ENCODE measurements around the gene NETO2.
A peak's percentile ranks its signal among the peaks of the same experiment; 100 is the strongest.

The NETO2 gene

DNA sequence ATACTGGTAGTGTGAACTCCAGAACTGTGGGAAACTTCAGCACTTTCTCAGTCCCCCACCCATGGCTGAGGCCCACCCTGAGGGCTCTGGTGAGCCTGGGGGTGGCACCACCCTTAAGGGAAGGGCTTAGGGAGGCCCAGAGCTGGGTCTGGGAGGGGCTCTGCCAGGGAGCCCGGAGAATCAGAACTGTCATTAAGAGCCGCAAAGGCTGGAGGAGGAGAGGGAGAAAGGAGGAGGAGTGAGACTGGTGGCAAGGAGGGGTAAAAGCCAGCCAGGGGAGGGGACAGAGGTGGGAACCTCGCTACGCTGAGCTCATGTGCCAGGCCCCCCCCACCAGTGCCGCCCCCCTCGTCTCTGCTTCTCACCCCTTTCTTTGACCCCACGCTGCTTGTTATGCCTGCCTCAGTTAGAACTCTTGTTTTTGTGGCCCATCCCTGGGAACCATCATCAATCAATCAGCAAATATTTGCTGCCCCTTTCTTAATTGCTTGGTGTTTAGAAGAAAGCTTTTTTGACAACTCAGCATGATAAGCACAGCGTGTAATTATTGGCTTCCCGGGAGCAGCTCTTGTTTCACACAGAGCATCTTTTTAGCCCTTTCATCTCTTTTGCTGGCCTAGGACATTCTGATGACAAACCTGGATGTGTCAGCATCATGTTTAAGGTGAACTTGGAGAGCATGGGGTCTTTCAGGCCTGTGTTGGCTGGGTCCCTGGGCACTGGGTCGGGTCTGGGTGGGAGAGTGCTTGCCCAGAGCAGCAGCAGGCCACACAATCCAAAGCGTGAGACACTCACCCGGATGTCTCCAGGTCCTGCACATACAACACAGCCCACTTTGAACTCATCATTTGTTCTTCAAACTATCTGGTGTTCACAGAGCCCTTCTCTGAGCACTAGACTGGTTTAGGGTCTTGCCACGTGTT, 77.7 kb downstream of the NETO2 start:
- peaks cover 0 to 19% of the 10 kb centered on the region in 2 experiments for H3K27me3 ChIP-seq (ENCODE audit: control insufficient read depth in 1 of 2, insufficient read depth in 1 of 2, low read length in 2 of 2)
- no peak overlapping the region for H4K8ac ChIP-seq (ENCODE audit: low read length)
- H3K4me1 ChIP-seq (ENCODE audit: control insufficient read depth, insufficient read depth, low read depth, low read length): no peaks in the 10 kb centered on the region
- peak overlapping the region in 1 of 2 experiments; percentile 60 for H3K23ac ChIP-seq (ENCODE audit: low read length in 2 of 2)
- H3K4me3 ChIP-seq (ENCODE audit: insufficient read depth in 1 of 2, low read depth in 1 of 2, low read length in 2 of 2): no peak overlapping the region
- no peak overlapping the region for H3K27ac ChIP-seq (ENCODE audit: low read length, poor library complexity, severe bottlenecking)
- no peak overlapping the region for H3K9ac ChIP-seq (ENCODE audit: low read length)
- H4K91ac ChIP-seq (ENCODE audit: low read length): no peak overlapping the region
- H2AFZ ChIP-seq (ENCODE audit: low read depth, low read length): no peak overlapping the region
- no peak overlapping the region for H3K14ac ChIP-seq (ENCODE audit: low read length in 2 of 2)
- no peak overlapping the region for H3K4me2 ChIP-seq (ENCODE audit: low read length, poor library complexity, severe bottlenecking)
- no peaks in the 10 kb centered on the region for H3K79me1 ChIP-seq (replicated peaks; ENCODE audit: low read length, poor library complexity, severe bottlenecking)
- no peak overlapping the region for H2BK12ac ChIP-seq (ENCODE audit: low read length in 2 of 2)
- no peak overlapping the region for H3K18ac ChIP-seq (ENCODE audit: low read depth in 1 of 2, low read length in 2 of 2)
- H2AK5ac ChIP-seq (ENCODE audit: low read length, severe bottlenecking): no peak overlapping the region
- H3K4ac ChIP-seq (ENCODE audit: low read depth in 1 of 2, low read length in 2 of 2): no peak overlapping the region
- DNase-seq: no peak
- H2BK5ac ChIP-seq (ENCODE audit: low read depth, low read length, poor library complexity, severe bottlenecking): no peak overlapping the region
- no peaks in the 10 kb centered on the region for H3K36me3 ChIP-seq (ENCODE audit: control insufficient read depth in 1 of 2, insufficient read depth in 2 of 2, low read depth in 1 of 2, low read length in 2 of 2)
- H2BK15ac ChIP-seq (ENCODE audit: low read depth, poor library complexity, severe bottlenecking): no peak overlapping the region
- 45% methylated on average over 11 of the region's 13 CpGs for WGBS
- H2BK120ac ChIP-seq (ENCODE audit: low read depth, low read length): no peak overlapping the region
- H3K9me3 ChIP-seq (ENCODE audit: control insufficient read depth, low read length): no peaks in the 10 kb centered on the region

- WGBS: 97% methylated on average over 4 of the region's 4 CpGs
- Histone ChIP-seq H3K4me3 (ENCODE audit: insufficient read depth in 1 of 2, low read depth in 1 of 2, low read length in 2 of 2) (no peak overlapping the region), H2AK5ac (ENCODE audit: low read length, severe bottlenecking) (no peak overlapping the region), H2BK120ac (ENCODE audit: low read depth, low read length) (no peak overlapping the region), H4K8ac (ENCODE audit: low read length) (no peak overlapping the region), H3K4me1 (ENCODE audit: control insufficient read depth, insufficient read depth, low read depth, low read length) (no peaks in the 10 kb centered on the region), H3K27ac (ENCODE audit: low read length, poor library complexity, severe bottlenecking) (no peak overlapping the region), H4K91ac (ENCODE audit: low read length) (no peak overlapping the region), H3K27me3 (ENCODE audit: control insufficient read depth in 1 of 2, insufficient read depth in 1 of 2, low read length in 2 of 2) (peaks cover 0 to 20% of the 10 kb centered on the region in 2 experiments), H3K23ac (ENCODE audit: low read length in 2 of 2) (no peak overlapping the region), H2BK15ac (ENCODE audit: low read depth, poor library complexity, severe bottlenecking) (no peak overlapping the region), H3K9ac (ENCODE audit: low read length) (no peak overlapping the region), H3K79me1 (replicated peaks; ENCODE audit: low read length, poor library complexity, severe bottlenecking) (no peaks in the 10 kb centered on the region), H3K18ac (ENCODE audit: low read depth in 1 of 2, low read length in 2 of 2) (no peak overlapping the region), H3K14ac (ENCODE audit: low read length in 2 of 2) (no peak overlapping the region), H2BK12ac (ENCODE audit: low read length in 2 of 2) (no peak overlapping the region), H3K4me2 (ENCODE audit: low read length, poor library complexity, severe bottlenecking) (no peak overlapping the region), H2BK5ac (ENCODE audit: low read depth, low read length, poor library complexity, severe bottlenecking) (no peak overlapping the region), H3K4ac (ENCODE audit: low read depth in 1 of 2, low read length in 2 of 2) (no peak overlapping the region), H3K36me3 (ENCODE audit: control insufficient read depth in 1 of 2, insufficient read depth in 2 of 2, low read depth in 1 of 2, low read length in 2 of 2) (no peaks in the 10 kb centered on the region), H3K9me3 (ENCODE audit: control insufficient read depth, low read length) (no peaks in the 10 kb centered on the region), H2AFZ (ENCODE audit: low read depth, low read length) (no peak overlapping the region)
- DNase-seq: no peak
Measured at GRCh38 chr16:47064775-47065174, 79.0 kb downstream of the NETO2 start.

DNA sequence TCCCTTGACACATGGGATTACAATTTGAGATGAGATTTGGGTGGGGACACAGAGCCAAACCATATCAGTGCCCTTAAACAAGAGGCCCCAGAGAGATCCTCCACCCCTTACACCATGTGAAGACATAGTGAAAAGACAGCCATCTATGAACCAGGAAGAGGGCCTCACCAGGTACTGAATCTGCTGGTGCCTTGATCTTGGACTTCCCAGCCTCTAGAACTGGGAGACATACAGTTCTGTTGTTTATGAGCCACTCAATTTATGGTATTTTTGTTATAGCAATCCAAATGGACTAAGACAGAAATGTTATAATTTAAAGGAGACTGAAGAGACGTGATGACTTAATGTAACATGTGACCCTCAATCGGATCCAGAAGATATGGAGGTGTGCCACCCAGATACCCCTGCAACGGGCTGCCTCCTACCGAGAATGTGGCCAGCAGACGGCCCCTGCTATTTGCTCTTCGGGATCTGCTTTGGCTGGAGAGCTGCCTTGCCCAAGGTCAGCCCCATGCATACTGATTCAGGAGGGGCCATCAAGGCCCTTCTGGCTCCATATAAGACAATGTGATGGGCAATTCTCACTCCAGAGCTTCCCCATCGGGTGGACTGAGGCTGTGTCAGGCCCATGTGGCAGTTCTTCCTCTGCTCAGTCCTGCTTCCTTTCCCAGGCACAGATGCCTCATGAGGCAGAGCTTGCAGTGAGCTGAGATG, 80.6 kb downstream of the NETO2 start:
- H3K23ac ChIP-seq (ENCODE audit: low read length in 2 of 2): no peak overlapping the region
- no peak overlapping the region for H3K4me2 ChIP-seq (ENCODE audit: low read length, poor library complexity, severe bottlenecking)
- no peak overlapping the region for H3K4me3 ChIP-seq (ENCODE audit: insufficient read depth in 1 of 2, low read depth in 1 of 2, low read length in 2 of 2)
- no peak overlapping the region for H4K91ac ChIP-seq (ENCODE audit: low read length)
- H2BK12ac ChIP-seq (ENCODE audit: low read length in 2 of 2): no peak overlapping the region
- H3K4me1 ChIP-seq (ENCODE audit: control insufficient read depth, insufficient read depth, low read depth, low read length): no peaks in the 10 kb centered on the region
- DNase-seq: no peak
- no peak overlapping the region for H3K9ac ChIP-seq (ENCODE audit: low read length)
- H2BK15ac ChIP-seq (ENCODE audit: low read depth, poor library complexity, severe bottlenecking): no peak overlapping the region
- H3K79me1 ChIP-seq (replicated peaks; ENCODE audit: low read length, poor library complexity, severe bottlenecking): no peaks in the 10 kb centered on the region
- no peak overlapping the region for H4K8ac ChIP-seq (ENCODE audit: low read length)
- H3K27me3 ChIP-seq (ENCODE audit: control insufficient read depth in 1 of 2, insufficient read depth in 1 of 2, low read length in 2 of 2): peaks cover 0 to 25% of the 10 kb centered on the region in 2 experiments
- no peak overlapping the region for H3K27ac ChIP-seq (ENCODE audit: low read length, poor library complexity, severe bottlenecking)
- H3K4ac ChIP-seq (ENCODE audit: low read depth in 1 of 2, low read length in 2 of 2): no peak overlapping the region
- H2BK120ac ChIP-seq (ENCODE audit: low read depth, low read length): no peak overlapping the region
- no peaks in the 10 kb centered on the region for H3K9me3 ChIP-seq (ENCODE audit: control insufficient read depth, low read length)
- WGBS: 89% methylated on average over 7 of the region's 7 CpGs
- no peak overlapping the region for H2AK5ac ChIP-seq (ENCODE audit: low read length, severe bottlenecking)
- H2AFZ ChIP-seq (ENCODE audit: low read depth, low read length): no peak overlapping the region
- H3K18ac ChIP-seq (ENCODE audit: low read depth in 1 of 2, low read length in 2 of 2): no peak overlapping the region
- no peak overlapping the region for H3K14ac ChIP-seq (ENCODE audit: low read length in 2 of 2)
- H3K36me3 ChIP-seq (ENCODE audit: control insufficient read depth in 1 of 2, insufficient read depth in 2 of 2, low read depth in 1 of 2, low read length in 2 of 2): no peaks in the 10 kb centered on the region
- H2BK5ac ChIP-seq (ENCODE audit: low read depth, low read length, poor library complexity, severe bottlenecking): no peak overlapping the region

DNA sequence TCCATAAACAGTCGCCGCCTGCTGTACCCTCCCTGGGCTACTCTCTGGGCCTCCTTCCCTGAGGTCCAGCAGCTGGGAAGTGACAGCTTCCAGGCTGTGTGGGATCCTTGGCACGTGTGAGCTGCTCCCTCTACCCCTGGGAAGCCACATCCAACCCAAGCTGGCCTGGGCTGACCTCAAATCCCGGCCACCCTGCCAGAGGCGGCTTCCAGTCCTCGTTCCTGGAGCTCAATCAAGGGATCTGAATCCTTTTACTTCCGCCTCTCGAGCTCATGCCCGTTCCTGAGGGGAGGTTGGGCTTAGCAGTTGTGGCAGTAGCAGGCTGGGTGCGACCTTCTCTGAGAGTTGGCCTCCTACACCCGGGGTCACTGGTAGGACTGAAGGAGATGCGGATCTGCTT, 82.5 kb downstream of the NETO2 start:
- 90% methylated on average over 12 of the region's 12 CpGs for WGBS
- no peak overlapping the region for H2AK5ac ChIP-seq (ENCODE audit: low read length, severe bottlenecking)
- H4K8ac ChIP-seq (ENCODE audit: low read length): no peak overlapping the region
- no peak overlapping the region for H3K4me3 ChIP-seq (ENCODE audit: insufficient read depth in 1 of 2, low read depth in 1 of 2, low read length in 2 of 2)
- H3K4me2 ChIP-seq (ENCODE audit: low read length, poor library complexity, severe bottlenecking): no peak overlapping the region
- no peak overlapping the region for H2BK15ac ChIP-seq (ENCODE audit: low read depth, poor library complexity, severe bottlenecking)
- H3K79me1 ChIP-seq (replicated peaks; ENCODE audit: low read length, poor library complexity, severe bottlenecking): no peaks in the 10 kb centered on the region
- H3K14ac ChIP-seq (ENCODE audit: low read length in 2 of 2): no peak overlapping the region
- no peak overlapping the region for H3K27ac ChIP-seq (ENCODE audit: low read length, poor library complexity, severe bottlenecking)
- DNase-seq: no peak
- H2BK5ac ChIP-seq (ENCODE audit: low read depth, low read length, poor library complexity, severe bottlenecking): no peak overlapping the region
- no peak overlapping the region for H3K4ac ChIP-seq (ENCODE audit: low read depth in 1 of 2, low read length in 2 of 2)
- no peaks in the 10 kb centered on the region for H3K36me3 ChIP-seq (ENCODE audit: control insufficient read depth in 1 of 2, insufficient read depth in 2 of 2, low read depth in 1 of 2, low read length in 2 of 2)
- no peak overlapping the region for H2BK120ac ChIP-seq (ENCODE audit: low read depth, low read length)
- no peak overlapping the region for H4K91ac ChIP-seq (ENCODE audit: low read length)
- no peak overlapping the region for H2AFZ ChIP-seq (ENCODE audit: low read depth, low read length)
- H3K4me1 ChIP-seq (ENCODE audit: control insufficient read depth, insufficient read depth, low read depth, low read length): no peaks in the 10 kb centered on the region
- H2BK12ac ChIP-seq (ENCODE audit: low read length in 2 of 2): no peak overlapping the region
- no peak overlapping the region for H3K9ac ChIP-seq (ENCODE audit: low read length)
- no peaks in the 10 kb centered on the region for H3K9me3 ChIP-seq (ENCODE audit: control insufficient read depth, low read length)
- no peak overlapping the region for H3K18ac ChIP-seq (ENCODE audit: low read depth in 1 of 2, low read length in 2 of 2)
- H3K23ac ChIP-seq (ENCODE audit: low read length in 2 of 2): no peak overlapping the region
- peaks cover 0 to 36% of the 10 kb centered on the region in 2 experiments for H3K27me3 ChIP-seq (ENCODE audit: control insufficient read depth in 1 of 2, insufficient read depth in 1 of 2, low read length in 2 of 2)
